PC-9 (cell line): Measurements from ENCODE around the gene MKI67. TPM values are rescaled to one million over a fixed set of nuclear protein-coding genes. Genes with fewer than 3 reads are reported as not detected.

ENCODE experiments used
- BruUV-seq: library from RNA; stranded (reverse); fragments of 400-500 nt; replicated peaks from 2 replicates; lab custom pipeline; 2021; lab: Mats Ljungman, UMichigan
- CTCF ChIA-PET: fragments of 300-600 bp; sonication (Branson Sonifier 250); formaldehyde crosslinking; loops from one replicate; lab custom pipeline; 2022; ENCODE audit warnings: antibody characterized with exemption; lab: Charles Lee
- POLR2A ChIA-PET: fragments of 300-600 bp; sonication (Branson Sonifier 250); formaldehyde crosslinking; loops from one replicate; lab custom pipeline; 2022; ENCODE audit warnings: antibody characterized with exemption; ENCODE audit not compliant: unreplicated experiment; lab: Charles Lee
- DNase-seq, 2 experiments: peaks; one replicate each; pipeline versions ENCODE4 v3.0.0 to v3.0.0-alpha.2; 2015 to 2022; ENCODE audit warnings: mixed read lengths in 1 of 2
- H2AFZ ChIP-seq: fragments of 200-600 bp; sonication (generic); 2 replicates; pipeline ENCODE4 v1.8.1; 2017; ENCODE audit warnings: antibody characterized with exemption
- H3F3A ChIP-seq: fragments of 200-600 bp; sonication (generic); 2 replicates; pipeline ENCODE4 v1.8.1; 2017; ENCODE audit warnings: antibody characterized with exemption, mild to moderate bottlenecking, low read depth; ENCODE audit not compliant: insufficient read depth
- H3K27ac ChIP-seq: fragments of 200-600 bp; sonication (generic); 2 replicates; pipeline ENCODE4 v1.6.1; 2016; ENCODE audit warnings: mixed run types
- H3K27me3 ChIP-seq: fragments of 200-600 bp; sonication (generic); 2 replicates; pipeline ENCODE4 v1.6.1; 2016; ENCODE audit warnings: low read depth, mixed run types; ENCODE audit not compliant: insufficient read depth
- H3K36me3 ChIP-seq: fragments of 200-600 bp; sonication (generic); 2 replicates; pipeline ENCODE4 v1.6.1; 2016; ENCODE audit warnings: low read depth, mixed run types
- H3K4me1 ChIP-seq: fragments of 200-600 bp; sonication (generic); replicated peaks from 2 replicates; pipeline ENCODE4 v1.6.1; 2016; ENCODE audit warnings: mixed run types; ENCODE audit not compliant: insufficient read depth
- H3K4me2 ChIP-seq: fragments of 200-600 bp; sonication (generic); 2 replicates; pipeline ENCODE4 v1.6.1; 2017; ENCODE audit warnings: mixed run types
- H3K4me3 ChIP-seq: fragments of 200-600 bp; sonication (generic); 2 replicates; pipeline ENCODE4 v1.6.1; 2016; ENCODE audit warnings: mixed run types
- H3K79me2 ChIP-seq: fragments of 200-600 bp; sonication (generic); 2 replicates; pipeline ENCODE4 v1.6.1; 2017; ENCODE audit warnings: low read depth, mixed run types
- H3K9me2 ChIP-seq: fragments of 200-600 bp; sonication (generic); 2 replicates; pipeline ENCODE4 v1.8.1; 2017; ENCODE audit warnings: mild to moderate bottlenecking; ENCODE audit not compliant: insufficient read depth
- H3K9me3 ChIP-seq: fragments of 200-600 bp; sonication (generic); 2 replicates; pipeline ENCODE4 v1.8.1; 2016; ENCODE audit warnings: low read depth; ENCODE audit not compliant: insufficient read depth
- H4K20me1 ChIP-seq: fragments of 200-600 bp; sonication (generic); 2 replicates; pipeline ENCODE4 v1.8.1; 2017; ENCODE audit not compliant: insufficient read depth
- CTCF ChIP-seq: fragments of 200-600 bp; sonication (generic); conservative IDR thresholded peaks from 2 replicates; pipeline ENCODE4 v1.6.1; 2017; ENCODE audit warnings: mixed run types, antibody characterized with exemption, mild to moderate bottlenecking, moderate library complexity
- EZH2 ChIP-seq: fragments of 200-600 bp; sonication (generic); IDR thresholded peaks from 2 replicates; pipeline ENCODE4 v1.8.0; 2017; ENCODE audit warnings: antibody characterized with exemption, low read depth
- intact Hi-C: fragments of 100-400 bp; cut with micrococcal nuclease; formaldehyde crosslinking; loops from one replicate; pipeline ENCODE4 v1.10.0; 2022; ENCODE audit not compliant: unreplicated experiment
- total RNA-seq: library from RNA; stranded (reverse); gene quantifications from 2 replicates; pipeline ENCODE4 v1.2.3, GENCODE V29; 2021

MKI67 gene
- total RNA-seq, 1 experiment from 2014 or later, result 114 TPM

GRCh38 chr10:128047991-128048818, 78.0 kb downstream of the MKI67 start:
- Histone ChIP-seq H3K4me3 (no peak overlapping the region), H3K27me3 (no peaks in the 10 kb centered on the region), H4K20me1 (no peaks in the 10 kb centered on the region), H3K79me2 (no peaks in the 10 kb centered on the region), H3K4me2 (peak overlapping the region; percentile 42; the same call in 1 of the 2 replicates), H3K27ac (peak overlapping the region; percentile 11; the same call in 1 of the 2 replicates), H3K9me2 (no peaks in the 10 kb centered on the region), H3F3A (no peaks in the 10 kb centered on the region), H2AFZ (no peak overlapping the region), H3K4me1 (0 out of 2 replicates have a peak, but pooled peaks cover 11% of the 10 kb centered on the region), H3K36me3 (no peaks in the 10 kb centered on the region), H3K9me3 (no peaks in the 10 kb centered on the region)
- BruUV-seq, result no TSS peak
- no peak for TF ChIP-seq EZH2
- no peak for TF ChIP-seq CTCF
- POLR2A ChIA-PET, result no interaction called here
- intact Hi-C loops, result no loop called here
- CTCF ChIA-PET, result no interaction called here
- DNase-seq, result no peak

GRCh38 chr10:128047351-128047750, 78.9 kb downstream of the MKI67 start:
- peak; percentile 69 to 73 for DNase-seq
- POLR2A ChIA-PET, result no interaction called here
- no peak overlapping the region for H2AFZ ChIP-seq
- intact Hi-C loops, result no loop called here
- H3K36me3 ChIP-seq, result no peaks in the 10 kb centered on the region
- H3K9me2 ChIP-seq, result no peaks in the 10 kb centered on the region
- H3K27ac ChIP-seq, result peak overlapping the region; percentile 11; the same call in 1 of the 2 replicates
- CTCF ChIA-PET, result no interaction called here
- no peaks in the 10 kb centered on the region for H3F3A ChIP-seq
- no peak for TF ChIP-seq CTCF
- no peak for TF ChIP-seq EZH2
- no TSS peak for BruUV-seq
- 0 out of 2 replicates have a peak, but pooled peaks cover 11% of the 10 kb centered on the region for H3K4me1 ChIP-seq
- no peaks in the 10 kb centered on the region for H4K20me1 ChIP-seq
- H3K4me3 ChIP-seq, result no peak overlapping the region
- no peaks in the 10 kb centered on the region for H3K9me3 ChIP-seq
- peak overlapping the region; percentile 42; the same call in 1 of the 2 replicates for H3K4me2 ChIP-seq
- no peaks in the 10 kb centered on the region for H3K79me2 ChIP-seq
- no peaks in the 10 kb centered on the region for H3K27me3 ChIP-seq

- BruUV-seq, result no TSS peak
- CTCF ChIA-PET, result no interaction called here
- no peak overlapping the region for H2AFZ ChIP-seq
These were observed 79.3 kb downstream of the MKI67 start for GRCh38 chr10:128046953-128047290.

More at GRCh38 chr10:128046953-128047290, 79.3 kb downstream of the MKI67 start:
- Histone ChIP-seq H3F3A (no peaks in the 10 kb centered on the region), H3K27me3 (no peaks in the 10 kb centered on the region), H3K4me2 (peak overlapping the region; percentile 42; the same call in 1 of the 2 replicates), H3K4me1 (0 out of 2 replicates have a peak, but pooled peaks cover 11% of the 10 kb centered on the region), H3K27ac (no peak overlapping the region), H3K9me2 (no peaks in the 10 kb centered on the region), H4K20me1 (no peaks in the 10 kb centered on the region), H3K79me2 (no peaks in the 10 kb centered on the region), H3K36me3 (no peaks in the 10 kb centered on the region), H3K4me3 (no peak overlapping the region), H3K9me3 (no peaks in the 10 kb centered on the region)
- POLR2A ChIA-PET, result no interaction called here
- intact Hi-C loops, result no loop called here
- no peak for TF ChIP-seq EZH2
- no peak for TF ChIP-seq CTCF
- no peak for DNase-seq

Other genes with a start within 250 kb of the MKI67 start
- not detected in 2 replicates for gene CLRN3, start 233.5 kb downstream of the MKI67 start, total RNA-seq
- gene PTPRE, start 219.3 kb downstream of the MKI67 start, total RNA-seq, result 7.9 TPM in 2 replicates